Raji (cell line): ENCODE results near the gene KRTAP12-2.
"Not testable (repeated sequence)": the region's sequence is repeated elsewhere in the genome, so short reads cannot be mapped to it uniquely, and the experiment has no call there.

Experiments
- POLR2A ChIP-seq: IDR thresholded peaks from 2 replicates; pipeline ENCODE4 v1.6.1; 2011; ENCODE audit warnings: low read depth, low read length, control low read depth; ENCODE audit not compliant: insufficient read depth

KRTAP12-2 gene

GRCh38 chr21:44697172-44697810, 30.6 kb upstream of the KRTAP12-2 start, which contains the start of gene KRTAP10-12:
Gene KRTAP10-12 (plus strand): TSS chr21:44697172. CDS start chr21:44697202, 30 bp downstream.
- not testable (repeated sequence) for TF ChIP-seq POLR2A

GRCh38 chr21:44696572-44696971, 29.8 kb upstream of the KRTAP12-2 start:
- no peak for TF ChIP-seq POLR2A

- TF ChIP-seq POLR2A: no peak
These were observed 28.9 kb upstream of the KRTAP12-2 start for GRCh38 chr21:44695641-44696040.

DNA sequence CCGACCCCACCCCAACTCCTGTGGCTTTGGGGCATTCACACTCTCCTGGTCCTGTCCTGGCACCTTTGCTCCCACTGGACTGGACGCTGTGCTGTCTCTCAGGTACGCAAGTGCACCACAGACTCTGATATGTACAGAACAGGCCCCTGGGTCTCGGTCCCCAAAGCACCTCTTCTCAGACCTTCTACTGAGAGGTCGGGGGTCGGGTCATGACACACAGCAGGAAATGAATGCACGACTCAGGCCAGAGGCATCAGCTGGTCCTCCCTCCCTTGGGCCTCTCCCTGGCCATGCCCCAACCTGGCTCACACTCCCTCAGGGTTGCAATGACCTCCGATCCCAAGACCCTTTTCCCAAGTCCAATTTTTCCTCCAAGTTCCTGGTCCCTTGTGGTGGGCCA, 28.5 kb upstream of the KRTAP12-2 start:
- no peak for TF ChIP-seq POLR2A

DNA sequence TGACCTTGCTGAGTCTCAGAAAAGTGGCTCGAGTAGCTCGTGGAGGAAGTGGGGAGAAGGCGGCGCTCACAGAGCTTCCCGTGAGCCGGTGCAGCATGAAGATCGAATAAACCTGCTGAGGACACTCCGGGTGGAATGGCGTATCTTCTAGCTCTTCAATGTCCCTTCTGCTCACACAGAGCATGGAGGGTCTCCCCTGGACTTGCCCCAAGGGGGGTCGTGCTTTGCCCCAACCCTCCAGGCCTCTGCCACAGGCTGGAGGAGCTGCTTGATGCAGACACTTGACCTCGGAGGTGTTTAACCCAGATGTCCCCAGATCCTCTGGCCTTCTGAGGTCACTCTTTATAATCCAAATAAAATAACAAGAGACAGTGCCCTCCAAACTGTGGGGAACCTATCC, 28.0 kb upstream of the KRTAP12-2 start:
- TF ChIP-seq POLR2A: no peak

DNA sequence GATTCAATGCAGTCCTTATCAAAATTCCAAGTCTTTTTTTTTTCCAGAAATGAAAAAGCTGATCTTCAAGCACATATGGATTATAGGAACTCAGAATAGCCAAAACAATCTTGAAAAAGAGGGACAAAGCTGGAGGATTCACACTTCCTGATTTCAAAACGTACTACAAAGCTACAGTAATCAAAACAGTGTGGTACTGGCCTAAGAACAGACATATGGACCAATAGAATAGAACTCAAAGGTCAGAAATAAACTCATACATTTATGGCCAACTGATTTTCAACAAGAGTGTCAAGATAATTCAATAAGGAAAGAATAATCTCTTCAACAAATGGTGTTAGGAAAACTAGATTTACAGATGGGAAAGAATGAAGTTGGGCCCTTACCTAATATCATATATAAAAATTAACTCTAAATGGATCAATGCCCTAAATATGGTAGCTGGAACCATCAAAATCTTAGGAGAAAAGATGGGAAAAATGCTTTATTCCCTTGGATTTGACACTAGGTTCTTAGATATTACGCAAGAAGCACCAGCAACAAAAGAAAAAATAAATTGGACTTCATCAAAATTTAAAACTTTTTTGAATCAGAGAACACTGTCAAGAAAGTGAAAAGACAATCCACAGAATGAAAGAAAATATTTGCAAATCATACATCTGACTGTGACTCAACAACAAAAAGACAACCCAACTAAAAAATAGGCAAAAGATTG, 26.2 kb upstream of the KRTAP12-2 start:
- TF ChIP-seq POLR2A: no peak

GRCh38 chr21:44691686-44692085, 25.0 kb upstream of the KRTAP12-2 start:
- no peak for TF ChIP-seq POLR2A

GRCh38 chr21:44687671-44688070, 20.9 kb upstream of the KRTAP12-2 start:
- TF ChIP-seq POLR2A: no peak

DNA sequence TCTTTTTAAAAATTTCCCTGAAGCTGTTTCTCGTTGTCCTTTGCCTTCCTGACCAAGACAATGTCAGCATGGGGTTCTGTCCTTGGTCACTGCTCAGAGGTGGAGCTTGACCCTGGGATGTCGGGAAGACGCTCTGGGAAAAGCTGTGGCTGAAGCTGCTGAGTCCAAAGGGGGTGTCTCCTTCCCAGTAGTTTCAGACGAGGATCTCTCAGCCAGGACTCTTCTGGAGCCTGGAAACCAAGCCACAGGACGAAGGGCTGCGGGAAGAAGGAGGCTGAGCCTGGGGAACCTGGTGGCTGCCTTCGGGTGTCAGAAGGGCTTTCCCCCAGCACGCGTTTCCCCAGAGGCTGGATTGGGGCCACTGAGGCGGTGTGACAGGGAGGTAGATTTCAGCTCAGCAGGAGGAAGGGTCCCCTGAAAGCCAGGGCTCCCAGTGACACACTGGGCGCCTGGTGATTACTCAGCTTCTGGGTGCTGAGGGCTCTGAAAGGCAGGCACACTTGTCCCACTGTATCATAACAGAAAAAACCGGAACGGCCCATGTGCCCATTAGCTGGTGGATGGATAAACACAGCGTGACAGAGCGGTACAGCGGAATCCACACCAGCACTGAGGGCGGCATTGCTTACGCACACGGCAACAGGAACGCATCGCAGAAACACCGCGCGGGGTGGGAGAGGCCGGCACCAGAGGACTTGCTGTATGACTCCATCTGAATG, 20.3 kb upstream of the KRTAP12-2 start:
- no peak for TF ChIP-seq POLR2A

DNA sequence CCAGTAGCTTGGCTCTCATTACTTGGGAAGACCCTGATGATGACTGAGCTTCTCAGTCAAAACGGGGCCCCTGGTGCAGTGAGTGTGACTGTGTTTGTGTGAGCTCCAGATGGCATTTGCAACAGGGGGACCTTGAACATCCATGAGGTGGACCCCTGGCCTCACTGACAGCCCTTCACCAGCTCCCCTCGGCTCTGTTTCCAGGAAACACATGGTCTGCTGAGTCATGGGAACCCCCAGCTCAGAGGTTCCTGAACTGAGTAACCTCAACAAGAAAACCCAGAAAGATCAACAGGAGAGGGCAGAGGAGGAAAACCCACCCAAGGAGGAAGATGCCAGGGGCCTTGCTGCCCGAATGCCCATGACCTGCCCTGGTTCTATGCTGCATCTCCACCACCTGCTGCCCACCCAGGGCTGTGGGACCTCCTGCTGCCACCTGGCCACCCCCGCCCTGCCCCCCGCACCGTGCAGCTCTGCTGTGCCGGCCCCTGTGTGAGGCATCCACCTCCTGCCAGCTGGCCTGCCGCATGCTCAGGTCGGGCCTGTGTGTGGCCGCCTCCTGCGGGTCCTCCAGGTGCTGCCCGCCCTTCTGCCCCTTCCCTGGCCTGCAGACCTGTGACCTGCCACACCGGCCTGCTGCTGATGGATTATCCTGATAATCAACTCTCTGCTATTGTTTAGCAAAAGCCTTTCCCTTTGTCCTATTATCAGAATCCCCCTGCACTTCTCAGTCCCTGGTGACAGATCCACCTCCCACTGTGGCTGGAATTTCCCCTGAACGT, 19.5 kb upstream of the KRTAP12-2 start:
- no peak for TF ChIP-seq POLR2A

DNA sequence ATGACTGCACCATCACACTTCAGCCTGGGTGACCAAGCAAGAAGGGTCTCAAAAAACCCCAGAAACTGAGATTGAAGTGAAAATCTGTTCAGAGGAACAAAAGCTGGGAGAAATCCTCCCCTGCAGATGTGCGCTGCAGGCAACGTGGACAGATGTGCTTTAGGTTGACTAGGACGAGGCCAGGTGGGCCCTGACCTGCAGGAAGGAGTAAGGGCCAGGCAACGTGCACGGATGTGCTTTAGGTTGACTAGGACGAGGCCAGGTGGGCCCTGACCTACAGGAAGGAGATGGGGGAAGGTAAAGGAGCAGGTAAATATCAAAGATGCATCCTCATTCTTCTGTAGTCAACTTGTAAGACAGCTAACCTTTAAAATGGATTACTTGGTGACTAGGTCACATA, 17.8 kb upstream of the KRTAP12-2 start:
- no peak for TF ChIP-seq POLR2A

- no peak for TF ChIP-seq POLR2A
These were observed 17.4 kb upstream of the KRTAP12-2 start for GRCh38 chr21:44684077-44684476.

DNA sequence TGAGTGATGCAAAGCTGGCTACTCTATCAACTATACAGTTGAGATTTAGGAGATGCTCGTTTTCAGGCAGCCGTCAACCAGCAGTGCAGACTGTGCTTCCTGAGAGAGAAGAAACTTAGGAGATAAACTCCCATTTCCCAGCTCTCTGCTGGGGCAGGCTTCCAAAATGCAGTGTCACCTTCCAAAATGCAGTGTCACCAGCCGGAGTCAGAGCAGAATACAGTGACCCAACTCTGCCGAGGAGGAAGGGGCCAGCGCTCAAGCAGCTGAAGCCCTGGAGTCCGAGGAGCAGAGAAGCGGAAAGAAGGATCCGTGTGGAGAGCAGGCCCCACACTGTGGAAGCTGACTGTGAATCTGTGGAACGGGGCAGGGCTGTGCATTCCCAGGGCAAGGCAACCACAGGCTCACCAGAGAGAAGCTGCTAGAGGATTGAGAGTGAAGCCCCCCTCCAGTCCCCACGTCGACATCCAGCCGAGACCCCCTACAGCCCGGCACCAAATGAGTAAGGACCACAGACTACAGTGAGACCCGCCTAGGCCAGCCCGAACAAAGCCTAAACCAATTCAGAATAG, 15.9 kb upstream of the KRTAP12-2 start:
- TF ChIP-seq POLR2A: no peak

DNA sequence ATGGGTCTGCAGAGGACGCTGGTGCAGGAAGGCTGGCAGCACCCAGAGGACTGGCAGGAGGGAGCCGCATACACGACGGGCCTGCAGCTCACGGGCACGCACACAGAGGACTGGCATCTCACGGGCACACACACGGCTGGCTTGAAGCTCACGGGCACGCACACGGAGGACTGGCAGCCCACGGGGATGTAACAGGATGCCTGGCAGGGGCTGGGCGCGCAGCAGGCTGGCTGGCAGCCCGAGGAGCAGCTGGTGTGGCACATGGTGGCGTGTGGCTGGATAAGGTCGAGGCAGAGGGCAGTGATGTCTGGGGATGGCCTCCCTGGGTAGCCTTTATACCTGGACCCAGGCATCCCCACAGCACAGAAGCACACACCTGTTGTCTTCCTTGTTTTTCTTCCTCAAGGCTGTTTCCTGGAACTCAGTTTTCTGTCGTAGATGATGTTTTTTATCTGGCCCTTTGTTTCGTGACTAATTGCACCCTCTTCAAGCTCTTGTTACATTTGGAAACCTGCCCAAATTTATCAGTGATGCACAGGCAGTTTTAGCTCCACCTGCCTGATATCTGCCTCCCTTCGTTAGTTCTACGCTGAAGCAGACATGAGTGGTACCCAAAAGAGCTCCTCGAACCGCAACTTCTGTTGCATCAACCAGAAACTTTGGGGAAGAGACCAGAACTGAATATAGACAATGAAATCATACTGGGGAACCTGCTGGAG, 15.3 kb upstream of the KRTAP12-2 start, which contains the start of gene KRTAP12-1:
KRTAP12-1 (minus strand) TSS at position 303 of the 719 bp plus-strand sequence; CDS start at position 263, 40 bp downstream.
- TF ChIP-seq POLR2A: no peak

DNA sequence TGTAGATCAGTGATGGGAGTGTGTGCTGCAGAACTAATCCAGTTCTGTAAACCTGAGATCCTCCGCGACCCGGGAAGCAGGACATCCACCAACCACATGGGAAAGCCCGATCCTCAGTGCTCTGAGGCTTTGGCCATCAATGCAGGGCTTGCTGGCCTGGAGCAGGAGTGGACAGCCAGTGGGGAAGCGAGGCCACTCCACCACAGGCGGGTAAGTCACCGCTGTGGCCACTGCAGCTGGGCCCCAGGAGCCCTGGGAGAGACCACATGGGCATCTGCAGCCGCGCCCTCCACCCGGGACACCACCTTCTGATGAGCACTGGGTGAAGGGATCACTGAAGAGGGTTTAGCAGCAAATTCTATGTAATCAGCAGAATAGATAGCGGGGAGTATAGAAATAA, 14.4 kb upstream of the KRTAP12-2 start:
- TF ChIP-seq POLR2A: no peak

DNA sequence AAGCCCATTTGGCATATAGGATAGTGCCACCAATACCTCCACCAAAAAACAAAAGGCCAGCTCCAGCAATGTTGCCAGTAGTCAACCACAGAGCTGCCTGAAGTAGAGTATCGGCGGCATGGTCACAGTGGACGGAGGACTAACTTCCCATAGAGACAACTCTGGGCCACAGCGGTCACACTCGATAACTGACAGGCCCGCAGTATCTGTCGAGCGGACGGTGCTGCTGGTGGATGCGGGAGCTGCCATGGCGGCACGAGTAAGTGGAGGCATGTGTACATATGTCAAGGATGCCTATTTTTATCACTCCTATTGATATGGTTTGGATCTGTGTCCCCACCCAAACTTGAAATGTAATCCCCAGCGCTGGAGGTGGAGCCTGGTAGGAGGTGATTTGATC, 11.2 kb upstream of the KRTAP12-2 start:
- TF ChIP-seq POLR2A: no peak
